Right cardiac atrium (tissue), 5 donors: Measurements from ENCODE around the gene PDCD5. TPM values are rescaled to one million over a fixed set of nuclear protein-coding genes. Genes with fewer than 3 reads are reported as not detected.

Experiments
- polyA plus RNA-seq: library from polyadenylated mRNA; stranded (reverse); fragments of 200-250 nt; gene quantifications from one replicate; pipeline ENCODE4 v1.2.3, GENCODE V29; 2013
- total RNA-seq, 4 donors: library from RNA; stranded (reverse); fragmentation: NEBNext Ultra II Directional; extraction: Animal tissue kit (Norgen Biotek cat#: 25700); gene quantifications; one replicate each; pipeline ENCODE4 v1.2.1, GENCODE V29; 2021
- donor health status: healthy with polysubstance abuse.
- donor health status: DM: no; HTN: yes; CAD: no.
- donor health status: DM: no; HTN: no; CAD: no.
- donor health status: DM: no; HTN: yes; CAD: no; lungs with severe emphysema.
- donor health status: DM: yes; HTN: yes; CAD: no.

The PDCD5 gene
- total and polyA plus RNA-seq, 5 donors = 113 to 254 (median 117) TPM

Other genes with a start within 250 kb of the PDCD5 start
- gene ZNF507, start 235.6 kb upstream of the PDCD5 start, total RNA-seq = 10 to 100 TPM; 13.9 to 19.5 (median 16.0) TPM
- 3.6 TPM for gene ZNF507, start 235.6 kb upstream of the PDCD5 start, polyA plus RNA-seq
- gene DPY19L3, start 175.4 kb upstream of the PDCD5 start, total RNA-seq = 10 to 100 TPM in 2 of 4 donors, 1 to 10 TPM in 2; 8.7 to 13.3 (median 11.3) TPM
- gene DPY19L3, start 175.4 kb upstream of the PDCD5 start, polyA plus RNA-seq = 3.2 TPM
- 10 to 100 TPM; 16.0 to 27.9 (median 23.0) TPM for gene ANKRD27, start 94.0 kb downstream of the PDCD5 start, total RNA-seq
- gene ANKRD27, start 94.0 kb downstream of the PDCD5 start, polyA plus RNA-seq = 8.4 TPM
- 1 to 10 TPM; 1.7 to 6.6 (median 3.8) TPM for gene RGS9BP, start 94.7 kb downstream of the PDCD5 start, total RNA-seq
- gene RGS9BP, start 94.7 kb downstream of the PDCD5 start, polyA plus RNA-seq = 1.2 TPM
- gene NUDT19, start 110.6 kb downstream of the PDCD5 start, total RNA-seq = 10 to 100 TPM in 3 of 4 donors, 1 to 10 TPM in 1; 9.3 to 16.9 (median 14.0) TPM
- gene NUDT19, start 110.6 kb downstream of the PDCD5 start, polyA plus RNA-seq = 12.3 TPM
- 1 to 10 TPM in 1 of 4 donors, under 1 TPM in 3; 0.06 to 1.0 (median 0.13) TPM for gene TDRD12, start 138.6 kb downstream of the PDCD5 start, total RNA-seq
- gene TDRD12, start 138.6 kb downstream of the PDCD5 start, polyA plus RNA-seq = not detected